ENCODE measurements around the gene SCD5. TPM values are rescaled to one million over a fixed set of nuclear protein-coding genes. Genes with fewer than 3 reads are reported as not detected.

The SCD5 gene
- polyA plus RNA-seq, 1 donor from 2014 or later: 212 TPM

- no peaks in the 10 kb centered on the region for H4K20me1 ChIP-seq (ENCODE audit: insufficient read depth)
- no peak overlapping the region for H3K27ac ChIP-seq (ENCODE audit: low read length)
- H3K27me3 ChIP-seq (ENCODE audit: insufficient read depth, low read depth, low read length): no peaks in the 10 kb centered on the region
- no peaks in the 10 kb centered on the region for H3K9me3 ChIP-seq (ENCODE audit: low read length)
- H3K9me2 ChIP-seq (ENCODE audit: insufficient read depth, low read length): no peaks in the 10 kb centered on the region
- no peak overlapping the region for H3K9ac ChIP-seq (ENCODE audit: low read length)
- H2AFZ ChIP-seq (ENCODE audit: low read depth, low read length): no peak overlapping the region
- no peak overlapping the region for H3K4me2 ChIP-seq (ENCODE audit: low read length)
- H3K79me2 ChIP-seq (replicated peaks; ENCODE audit: insufficient read depth, low read length): peaks cover 37% of the 10 kb centered on the region
- no peak for TF ChIP-seq CTCF (IDR thresholded peaks at IDR 0.05; ENCODE audit: poor library complexity, severe bottlenecking)
- no peak for TF ChIP-seq EZH2 (IDR thresholded peaks at IDR 0.05; ENCODE audit: borderline replicate concordance, insufficient read depth, low read length, poor library complexity, severe bottlenecking)
- TF ChIP-seq POLR2AphosphoS5 (IDR thresholded peaks at IDR 0.05): no peak
- no peak for TF ChIP-seq EP300 (conservative IDR thresholded peaks at IDR 0.05; ENCODE audit: poor library complexity, severe bottlenecking)
- no peak for TF ChIP-seq TAF1 (IDR thresholded peaks at IDR 0.05; ENCODE audit: low read depth)
- no peak for TF ChIP-seq MXI1 (conservative IDR thresholded peaks at IDR 0.05; ENCODE audit: poor library complexity, severe bottlenecking)
- TF ChIP-seq RAD21 (conservative IDR thresholded peaks at IDR 0.05): no peak
- TF ChIP-seq REST (IDR thresholded peaks at IDR 0.05; ENCODE audit: borderline replicate concordance): no peak
- TF ChIP-seq SMC3 (conservative IDR thresholded peaks at IDR 0.05; ENCODE audit: poor library complexity): no peak
- H3K4me3 ChIP-seq (ENCODE audit: low read length): no peak overlapping the region
- peaks cover 3% of the 10 kb centered on the region for H3F3A ChIP-seq (ENCODE audit: insufficient read depth, low read length, poor library complexity, severe bottlenecking)
- no peaks in the 10 kb centered on the region for H3K36me3 ChIP-seq (ENCODE audit: insufficient read depth, low read length)
These were observed 11.8 kb downstream of the SCD5 start for GRCh38 chr4:82786828-82787227.

GRCh38 chr4:82785611-82786400 is 12.8 kb downstream of the SCD5 start:
- Histone ChIP-seq H3K27me3 (ENCODE audit: insufficient read depth, low read depth, low read length) (no peaks in the 10 kb centered on the region), H2AFZ (ENCODE audit: low read depth, low read length) (no peak overlapping the region), H3K9me3 (ENCODE audit: low read length) (no peaks in the 10 kb centered on the region), H3K79me2 (replicated peaks; ENCODE audit: insufficient read depth, low read length) (peaks cover 37% of the 10 kb centered on the region), H3K27ac (ENCODE audit: low read length) (peak overlapping the region; percentile 54), H3K36me3 (ENCODE audit: insufficient read depth, low read length) (no peaks in the 10 kb centered on the region), H3K9me2 (ENCODE audit: insufficient read depth, low read length) (no peaks in the 10 kb centered on the region), H3K9ac (ENCODE audit: low read length) (peak overlapping the region; percentile 38), H4K20me1 (ENCODE audit: insufficient read depth) (no peaks in the 10 kb centered on the region), H3K4me3 (ENCODE audit: low read length) (peak overlapping the region; percentile 58), H3F3A (ENCODE audit: insufficient read depth, low read length, poor library complexity, severe bottlenecking) (peaks cover 3% of the 10 kb centered on the region), H3K4me2 (ENCODE audit: low read length) (peak overlapping the region; percentile 74)
- TF ChIP-seq POLR2AphosphoS5 (IDR thresholded peaks at IDR 0.05): no peak
- TF ChIP-seq CTCF (IDR thresholded peaks at IDR 0.05; ENCODE audit: poor library complexity, severe bottlenecking): no peak
- TF ChIP-seq RAD21 (conservative IDR thresholded peaks at IDR 0.05): no peak
- no peak for TF ChIP-seq MXI1 (conservative IDR thresholded peaks at IDR 0.05; ENCODE audit: poor library complexity, severe bottlenecking)
- TF ChIP-seq EP300 (conservative IDR thresholded peaks at IDR 0.05; ENCODE audit: poor library complexity, severe bottlenecking): no peak
- no peak for TF ChIP-seq REST (IDR thresholded peaks at IDR 0.05; ENCODE audit: borderline replicate concordance)
- no peak for TF ChIP-seq TAF1 (IDR thresholded peaks at IDR 0.05; ENCODE audit: low read depth)
- no peak for TF ChIP-seq SMC3 (conservative IDR thresholded peaks at IDR 0.05; ENCODE audit: poor library complexity)
- TF ChIP-seq EZH2 (IDR thresholded peaks at IDR 0.05; ENCODE audit: borderline replicate concordance, insufficient read depth, low read length, poor library complexity, severe bottlenecking): no peak

Data from neural cell (in vitro differentiated cells).